HepG2 (cell line): ENCODE data around the gene HBD.

Source experiments
- PPARG ChIP-seq: conservative IDR thresholded peaks from 2 replicates; pipeline ENCODE4 v1.6.1; 2016; ENCODE audit warnings: missing biosample characterization, missing genetic modification reagents
- ZNF264 ChIP-seq: sonication (generic); formaldehyde crosslinking; IDR thresholded peaks from 2 replicates; pipeline ENCODE4 v1.4.0; 2020; ENCODE audit warnings: missing genetic modification reagents
- TF ChIP-seq, protein P1 (sequence below): sonication (generic); formaldehyde crosslinking; IDR thresholded peaks from 2 replicates; pipeline ENCODE4 v1.4.0; 2020; ENCODE audit warnings: missing genetic modification reagents

DNA sequence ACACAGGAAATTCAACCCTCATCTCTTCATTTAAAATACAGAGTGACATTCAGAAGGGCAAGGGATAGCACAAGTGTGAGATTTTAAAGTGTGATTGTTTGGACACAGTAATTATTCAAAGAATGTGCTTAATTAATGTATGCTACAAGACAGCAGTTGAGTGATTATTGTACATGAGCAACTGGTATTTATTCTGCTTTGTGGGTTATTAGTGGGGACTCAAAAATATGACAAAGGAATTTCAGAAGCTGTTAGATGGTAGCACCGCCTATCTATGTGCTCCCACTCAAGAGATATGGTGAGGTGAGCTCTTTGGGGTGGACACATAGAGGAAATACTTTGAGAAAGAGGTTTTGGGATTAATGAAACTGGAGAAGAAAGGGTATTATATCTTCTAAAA, 5.8 kb upstream of the HBD start:
- TF ChIP-seq ZNF264 (CRISPR knock-in tag), result no peak
- TF ChIP-seq, protein P1, sequence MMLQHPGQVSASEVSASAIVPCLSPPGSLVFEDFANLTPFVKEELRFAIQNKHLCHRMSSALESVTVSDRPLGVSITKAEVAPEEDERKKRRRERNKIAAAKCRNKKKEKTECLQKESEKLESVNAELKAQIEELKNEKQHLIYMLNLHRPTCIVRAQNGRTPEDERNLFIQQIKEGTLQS (CRISPR knock-in tag), result no peak
- TF ChIP-seq PPARG (CRISPR knock-in tag), result no peak
